ENCODE data around the gene PIAS3.
A peak's percentile ranks its signal among the peaks of the same experiment; 100 is the strongest.
"Not testable (repeated sequence)": the region's sequence is repeated elsewhere in the genome, so short reads cannot be mapped to it uniquely, and the experiment has no call there.

The PIAS3 gene

GRCh38 chr1:145823565-145824498, 35.0 kb downstream of the PIAS3 start, which contains the start of the genes POLR3C and RNF115:
TSS of gene POLR3C (plus strand) at chr1:145824200. CDS start at chr1:145825777, 1,577 bp downstream.
TSS of gene RNF115 (minus strand) at chr1:145824095. CDS start at chr1:145823873, 222 bp downstream.
- peak; percentile 69 to 91 (median 80) for DNase-seq

DNA sequence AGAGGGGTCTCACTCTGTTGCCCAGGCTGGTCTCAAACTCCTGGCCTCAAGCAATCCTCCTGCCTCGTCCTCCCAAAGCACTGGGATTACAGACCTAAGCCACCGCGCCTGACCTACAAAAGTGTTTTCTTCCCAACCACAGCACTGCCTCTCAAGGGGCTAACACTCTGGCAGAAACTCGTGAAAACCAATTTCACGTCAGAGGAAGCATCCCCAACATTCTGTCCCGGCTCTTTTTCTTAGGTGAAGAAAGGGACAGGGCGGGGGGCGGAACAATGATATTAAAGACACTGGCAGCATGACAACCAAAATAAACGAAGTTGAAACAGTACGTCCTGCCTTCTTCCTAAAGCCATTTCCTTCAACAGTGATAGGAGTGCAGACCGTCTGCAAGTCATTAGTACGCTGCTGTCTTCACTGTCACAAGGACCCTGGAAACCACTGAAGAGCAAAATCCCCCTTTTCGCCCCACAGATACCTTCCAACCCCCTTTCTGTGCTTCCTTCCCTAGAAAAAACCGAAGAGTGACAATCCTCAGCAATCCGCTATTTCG, 36.0 kb downstream of the PIAS3 start:
- DNase-seq: not testable (repeated sequence)

- not testable (repeated sequence) for DNase-seq
Observed at GRCh38 chr1:145818095-145818494, 40.8 kb downstream of the PIAS3 start.

GRCh38 chr1:145812977-145813810, 45.7 kb downstream of the PIAS3 start:
- DNase-seq: not testable (repeated sequence)

DNA sequence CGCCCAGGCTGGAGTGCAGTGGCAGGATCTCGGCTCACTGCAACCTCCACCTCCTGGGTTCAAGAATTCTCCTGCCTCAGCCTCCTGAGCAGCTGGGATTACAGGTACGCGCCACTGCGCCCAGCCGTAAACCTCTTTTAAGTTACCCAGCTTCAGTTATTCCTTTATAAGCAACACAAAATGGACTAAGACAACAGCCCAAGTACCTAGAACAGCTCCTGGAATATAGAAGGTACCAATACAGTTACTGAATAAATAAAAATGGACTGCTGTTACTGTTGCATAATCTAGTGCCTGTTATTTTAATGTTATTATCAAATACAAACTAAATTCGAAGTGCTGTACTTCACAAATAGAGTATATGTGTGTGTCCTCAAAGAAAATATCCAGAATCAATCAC, 52.0 kb downstream of the PIAS3 start:
- DNase-seq: no peak

DNA sequence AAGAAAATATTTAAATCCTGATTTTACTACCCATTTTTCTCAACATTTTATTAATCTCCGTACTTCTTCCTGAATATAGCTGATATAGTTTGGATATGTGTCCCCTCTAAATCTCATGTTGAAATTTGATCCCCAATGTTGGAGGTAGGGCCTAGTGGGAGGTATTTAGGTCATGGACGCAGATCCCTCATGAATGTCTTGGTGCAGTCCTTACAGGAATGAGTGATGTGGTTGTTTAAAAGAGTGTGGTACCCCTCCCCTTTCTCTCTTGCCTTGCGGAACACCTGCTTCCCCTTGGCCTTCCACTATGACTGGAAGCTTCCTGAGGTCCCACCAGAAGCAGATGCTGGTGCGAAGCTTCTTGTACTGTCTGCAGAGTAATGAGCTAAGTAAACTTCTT, 52.5 kb downstream of the PIAS3 start:
- DNase-seq: no peak

DNA sequence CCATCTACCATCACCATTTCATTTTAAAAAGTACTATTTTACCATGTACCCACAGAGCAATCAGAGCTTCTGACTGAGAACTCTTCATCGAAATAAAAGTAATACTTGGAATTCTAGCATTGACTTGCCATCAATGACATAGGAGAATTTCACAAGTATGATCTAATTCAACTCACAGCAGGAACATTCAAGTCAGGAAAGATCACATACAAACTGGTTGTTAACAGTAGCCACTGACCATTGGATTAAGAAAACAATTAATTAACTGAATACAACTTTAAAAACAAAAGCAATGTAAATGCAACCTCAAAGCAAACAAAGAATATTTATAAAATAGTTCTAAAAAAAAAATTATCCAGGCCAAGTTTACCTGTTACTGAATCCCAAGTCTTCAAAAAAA, 53.8 kb downstream of the PIAS3 start:
- DNase-seq: no peak

DNA sequence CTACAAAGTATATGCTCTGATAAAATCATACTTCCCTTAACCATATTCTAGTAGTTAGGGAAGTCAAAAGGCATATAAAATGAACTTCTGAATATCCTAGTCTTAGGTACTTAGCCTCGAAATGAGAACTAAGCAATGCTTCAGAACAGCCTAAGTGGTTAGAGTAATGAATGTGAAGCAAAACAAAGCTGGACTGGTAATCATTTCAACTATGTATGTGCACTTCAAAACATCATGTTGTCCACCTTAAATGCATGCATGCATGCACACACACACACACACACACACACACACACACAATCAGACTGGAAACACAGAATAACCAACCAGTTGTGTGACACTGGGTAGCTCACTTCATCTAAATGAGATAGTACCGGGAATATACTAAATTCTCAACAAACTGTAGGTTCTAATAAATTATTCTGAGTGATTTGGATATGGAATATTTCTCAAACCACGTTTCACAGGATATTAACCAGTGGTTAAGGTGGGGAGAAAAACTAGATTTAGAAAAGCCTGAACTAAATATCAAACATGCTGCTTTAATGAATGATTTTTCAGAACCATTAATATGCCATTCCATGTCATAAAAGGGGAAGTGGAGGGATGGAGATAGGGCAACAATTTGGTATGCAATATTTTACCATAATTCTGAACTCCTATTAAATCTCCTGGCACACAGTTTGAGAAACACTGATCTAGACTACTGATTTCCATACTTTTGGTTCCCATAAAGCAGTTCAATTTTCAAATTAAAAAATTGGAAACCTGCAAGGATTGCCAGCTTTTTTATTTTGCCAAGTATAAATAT, 54.4 kb downstream of the PIAS3 start:
- no peak for DNase-seq

DNA sequence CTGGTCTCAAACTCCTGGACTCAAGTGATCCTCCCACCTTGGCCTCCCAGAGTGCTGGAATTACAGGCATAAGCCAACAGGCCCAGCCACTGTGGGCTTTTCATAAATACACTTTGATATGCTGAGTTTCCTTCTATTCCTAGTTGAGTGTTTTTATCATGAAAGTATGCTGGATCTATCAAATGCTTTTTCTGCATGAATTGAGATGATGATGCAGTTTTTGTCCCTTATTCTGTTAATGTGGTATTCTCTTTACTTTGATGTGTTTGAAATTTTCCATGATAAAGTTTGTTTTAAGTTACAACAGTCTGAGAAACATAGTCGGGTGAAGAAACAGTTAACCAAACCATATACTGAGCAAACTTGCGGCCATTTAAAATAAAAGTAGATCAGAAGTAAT, 59.1 kb downstream of the PIAS3 start:
- DNase-seq: no peak
